Endothelial cell of umbilical vein (primary cell): ENCODE data around the gene TTLL12. TPM values are rescaled to one million over a fixed set of nuclear protein-coding genes. Genes with fewer than 3 reads are reported as not detected.

Experiments used
- BruUV-seq: library from RNA; stranded (reverse); fragments of 400-500 nt; replicated peaks from 2 replicates; lab custom pipeline; 2021; lab: Mats Ljungman, UMichigan
- CTCF ChIA-PET: fragments of 300-600, 350-600 bp; sonication (Branson Sonifier 250); formaldehyde crosslinking; loops from one replicate; lab custom pipeline; 2021; ENCODE audit warnings: antibody characterized with exemption, inconsistent platforms; lab: Charles Lee
- POLR2A ChIA-PET: fragments of 300-600, 350-600 bp; sonication (Branson Sonifier 250); formaldehyde crosslinking; loops from one replicate; lab custom pipeline; 2021; ENCODE audit warnings: antibody characterized with exemption, inconsistent platforms; lab: Charles Lee
- DNase-seq: peaks from one replicate; pipeline ENCODE4 v3.0.0-alpha.2; 2011; ENCODE audit warnings: low read depth, low spot score
- FAIRE-seq: peaks from 2 replicates; lab custom pipeline; 2011; peaks lifted over from hg19 to GRCh38; lab: Jason Lieb, UNC
- H2AFZ ChIP-seq: 2 replicates; pipeline ENCODE4 v1.6.0; 2012; ENCODE audit warnings: low read depth, low read length, control low read depth, inconsistent platforms
- H3K27ac ChIP-seq: 2 replicates; pipeline ENCODE4 v1.5.1; 2011; ENCODE audit warnings: low read depth, mild to moderate bottlenecking, control low read depth, low read length, moderate library complexity; ENCODE audit not compliant: insufficient read depth
- H3K27me3 ChIP-seq, 2 experiments: 2 replicates each; pipeline versions ENCODE4 v1.6.0 to v1.6.1; 2011; ENCODE audit warnings: low read length in 2 of 2, mixed read lengths in 1 of 2; ENCODE audit not compliant: control insufficient read depth in 2 of 2, insufficient read depth in 2 of 2
- H3K36me3 ChIP-seq, 2 experiments: 2 replicates in 1 of 2; 3 replicates in 1 of 2; pipeline ENCODE4 v1.5.1; 2011; ENCODE audit warnings: low read length in 2 of 2, mild to moderate bottlenecking in 1 of 2, moderate library complexity in 1 of 2; ENCODE audit not compliant: control insufficient read depth in 2 of 2, insufficient read depth in 2 of 2; ENCODE audit errors: extremely low read depth in 1 of 2
- H3K4me1 ChIP-seq: 3 replicates; pipeline ENCODE4 v1.5.1; 2011; ENCODE audit warnings: mild to moderate bottlenecking, low read length; ENCODE audit not compliant: control insufficient read depth, insufficient read depth; ENCODE audit errors: extremely low read depth
- H3K4me2 ChIP-seq: 2 replicates; pipeline ENCODE4 v1.6.1; 2011; ENCODE audit warnings: low read length, control low read depth, mixed read lengths; ENCODE audit not compliant: insufficient read depth
- H3K4me3 ChIP-seq, 3 experiments: fragments of 200-600 bp in 1 of 3; sonication (generic), shearing (Covaris generic) in 1 of 3; replicated peaks in 1 of 3; 2 replicates each; pipeline ENCODE4 v1.5.1; 2011 to 2016; ENCODE audit warnings: control low read depth in 3 of 3, low read length in 3 of 3, mild to moderate bottlenecking in 2 of 3, inconsistent platforms in 1 of 3, low read depth in 1 of 3, moderate library complexity in 1 of 3; ENCODE audit not compliant: insufficient read depth in 1 of 3
- H3K79me2 ChIP-seq: 2 replicates; pipeline ENCODE4 v1.6.0; 2012; ENCODE audit warnings: low read length, inconsistent platforms; ENCODE audit not compliant: control insufficient read depth, insufficient read depth
- H3K9ac ChIP-seq: replicated peaks from 2 replicates; pipeline ENCODE3; 2011; ENCODE audit warnings: low read length, control low read depth; ENCODE audit not compliant: insufficient read depth; ENCODE audit errors: extremely low read depth
- H3K9me1 ChIP-seq: replicated peaks from 3 replicates; pipeline ENCODE4 v1.6.0; 2011; ENCODE audit warnings: mild to moderate bottlenecking, low read length; ENCODE audit not compliant: control insufficient read depth, insufficient read depth; ENCODE audit errors: extremely low read depth
- H3K9me3 ChIP-seq: replicated peaks from 2 replicates; pipeline ENCODE4 v1.5.1; 2012; ENCODE audit warnings: low read length, inconsistent platforms; ENCODE audit not compliant: control insufficient read depth, insufficient read depth
- H4K20me1 ChIP-seq: replicated peaks from 2 replicates; pipeline ENCODE3; 2011; ENCODE audit warnings: mild to moderate bottlenecking, low read length; ENCODE audit not compliant: control insufficient read depth, insufficient read depth; ENCODE audit errors: extremely low read depth
- CTCF ChIP-seq, 2 donors: IDR thresholded peaks; 1 replicate in 1 of 2; 2 replicates in 1 of 2; pipeline ENCODE4 v1.5.1; 2011; ENCODE audit warnings: low read length in 2 of 2, mild to moderate bottlenecking in 2 of 2, moderate library complexity in 2 of 2, control low read depth in 1 of 2, inconsistent platforms in 1 of 2, low read depth in 1 of 2; ENCODE audit not compliant: insufficient read depth in 1 of 2; ENCODE audit errors: extremely low read depth in 1 of 2
- EZH2 ChIP-seq: IDR thresholded peaks from 2 replicates; pipeline ENCODE4 v1.6.1; 2012; ENCODE audit warnings: borderline replicate concordance, low read depth, mild to moderate bottlenecking, moderate library complexity, low read length, inconsistent platforms; ENCODE audit not compliant: severe bottlenecking
- FOS ChIP-seq: IDR thresholded peaks from 2 replicates; pipeline ENCODE4 v1.6.1; 2011; ENCODE audit warnings: mild to moderate bottlenecking, low read length, moderate library complexity, borderline replicate concordance; ENCODE audit not compliant: insufficient read depth
- GATA2 ChIP-seq: IDR thresholded peaks from 2 replicates; pipeline ENCODE4 v1.7.0; 2011; ENCODE audit warnings: low read depth, mild to moderate bottlenecking, moderate library complexity, mixed read lengths, low read length; ENCODE audit not compliant: insufficient read length, insufficient read depth
- JUN ChIP-seq: IDR thresholded peaks from 2 replicates; pipeline ENCODE4 v1.6.1; 2011; ENCODE audit warnings: borderline replicate concordance, low read depth; ENCODE audit not compliant: insufficient read length, insufficient read depth
- MAX ChIP-seq: IDR thresholded peaks from 2 replicates; pipeline ENCODE4 v1.6.1; 2011; ENCODE audit not compliant: insufficient read depth, insufficient read length
- MYC ChIP-seq: IDR thresholded peaks from one replicate; pipeline ENCODE4 v1.6.1; 2011; ENCODE audit warnings: mild to moderate bottlenecking, low read depth, low read length
- POLR2A ChIP-seq: IDR thresholded peaks from 2 replicates; pipeline ENCODE4 v1.6.1; 2012; ENCODE audit warnings: low read depth, mild to moderate bottlenecking, control low read depth, low read length
- POLR2AphosphoS5 ChIP-seq: IDR thresholded peaks from 2 replicates; pipeline ENCODE4 v1.6.1; 2012; ENCODE audit warnings: low read depth, mild to moderate bottlenecking, control low read depth, low read length, moderate library complexity; ENCODE audit not compliant: insufficient read depth
- dilution Hi-C: fragments of 300-500 bp; cut with MboI; formaldehyde crosslinking; loops from one replicate; pipeline ENCODE4 v1.15.0; 2019; ENCODE audit warnings: low sequenced_read_pairs; ENCODE audit not compliant: extremely low pct_ligation_motif_present
- intact Hi-C: fragments of 100-400 bp; cut with micrococcal nuclease; formaldehyde crosslinking; loops from one replicate; pipeline ENCODE4 v1.10.0; 2022
- polyA plus RNA-seq, 4 experiments: library from polyadenylated mRNA; depleted of rRNA in 3 of 4; stranded (reverse) in 3 of 4; unstranded in 1 of 4; fragments of >200 nt; gene quantifications; 2 replicates each; pipeline versions ENCODE4 v1.2.1 to v1.2.3, GENCODE V29; 2011 to 2012; ENCODE audit warnings: missing spikeins in 1 of 4
- total RNA-seq: library from RNA; stranded (reverse); gene quantifications from 2 replicates; pipeline ENCODE4 v1.2.3, GENCODE V29; 2021

The TTLL12 gene
- total and polyA plus RNA-seq, 2 donors (not counting 3 experiments of a cell fraction or from before 2014, with no cell fraction given): 26.2 to 36.5 TPM

- intact Hi-C loops (no loop called here), dilution Hi-C loops (no loop called here)
- H3K79me2 ChIP-seq: no peaks in the 10 kb centered on the region
- H3K9me3 ChIP-seq: no peaks in the 10 kb centered on the region
- H3K27me3 ChIP-seq: no peaks in the 10 kb centered on the region
- H3K9me1 ChIP-seq: no peaks in the 10 kb centered on the region
- H3K4me1 ChIP-seq: no peaks in the 10 kb centered on the region
- ChIA-PET CTCF (interaction anchor here (3.5 kb wide), 1 partner anchor 18 kb away, joined by 11 read pairs; no protein-coding TSS in a partner anchor), POLR2A (no interaction called here)
- no TSS peak for BruUV-seq
- no peak overlapping the region for H2AFZ ChIP-seq
- FAIRE-seq (no peak), DNase-seq (no peak)
- H3K27ac ChIP-seq: no peak overlapping the region
- TF ChIP-seq MYC (no peak), EZH2 (no peak)
- H3K9ac ChIP-seq: no peak overlapping the region
- no peak overlapping the region for H3K4me3 ChIP-seq
- no peaks in the 10 kb centered on the region for H3K36me3 ChIP-seq
- no peaks in the 10 kb centered on the region for H4K20me1 ChIP-seq
- no peak overlapping the region for H3K4me2 ChIP-seq
Measured at GRCh38 chr22:43205261-43205691, 18.3 kb upstream of the TTLL12 start.

DNA sequence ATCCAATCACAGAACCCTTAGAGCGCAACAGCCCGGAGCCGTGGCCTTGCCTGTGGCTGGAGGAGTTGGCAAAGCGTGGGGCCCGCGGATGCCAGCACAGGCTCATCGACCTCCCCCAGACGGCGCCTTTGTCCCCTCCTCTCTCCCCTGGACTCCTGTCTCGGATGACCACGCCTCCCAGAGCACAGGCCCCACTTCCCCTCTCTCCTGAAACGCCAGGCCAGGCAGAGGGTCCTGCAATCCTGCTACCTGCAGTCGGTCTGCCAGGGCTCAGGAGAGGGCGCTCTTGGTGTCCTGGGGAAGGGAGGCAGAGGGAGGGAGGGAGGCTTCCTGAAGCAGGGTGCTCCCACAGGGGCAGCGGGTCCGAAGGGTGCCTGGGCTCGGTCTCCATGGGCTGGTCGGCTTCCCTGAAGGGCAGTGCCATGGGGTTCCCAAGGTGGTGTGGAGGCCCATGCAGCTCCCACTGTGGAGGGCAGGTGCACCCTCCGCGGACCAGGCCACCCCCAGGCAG is 16.6 kb upstream of the TTLL12 start:
- Histone ChIP-seq H3K9me3 (no peaks in the 10 kb centered on the region), H2AFZ (no peak overlapping the region), H3K9me1 (no peaks in the 10 kb centered on the region), H3K4me2 (no peak overlapping the region), H3K27me3 (no peaks in the 10 kb centered on the region), H3K4me1 (no peaks in the 10 kb centered on the region), H3K36me3 (no peaks in the 10 kb centered on the region), H3K27ac (no peak overlapping the region), H4K20me1 (no peaks in the 10 kb centered on the region), H3K79me2 (no peaks in the 10 kb centered on the region), H3K9ac (no peak overlapping the region), H3K4me3 (no peak overlapping the region)
- dilution Hi-C loops: no loop called here
- TF ChIP-seq FOS (no peak), GATA2 (no peak), JUN (no peak), CTCF (IDR thresholded peaks at IDR 0.05; ENCODE audit: extremely low read depth in 1 of 2, insufficient read depth in 1 of 2, low read depth in 1 of 2, low read length in 2 of 2) (no peak), POLR2AphosphoS5 (no peak), MYC (no peak), POLR2A (no peak), MAX (no peak), EZH2 (no peak)
- intact Hi-C loops: no loop called here
- ChIA-PET POLR2A (no interaction called here), CTCF (interaction anchor here (3.5 kb wide), 1 partner anchor 16 kb away, joined by 11 read pairs; no protein-coding TSS in a partner anchor)
- DNase-seq: no peak
- BruUV-seq: no TSS peak
- no peak for FAIRE-seq
